Heart left ventricle (tissue), 16 donors: ENCODE results near the gene ACACA. TPM values are rescaled to one million over a fixed set of nuclear protein-coding genes. Genes with fewer than 3 reads are reported as not detected.

ENCODE experiments used
- ATAC-seq, 4 donors: fragments of 200-7000 bp; cut with Tn5 transposase; one replicate each; pipeline ENCODE4 v1.9.1; 2020 to 2022; ENCODE audit warnings: moderate library complexity in 4 of 4, mild to moderate bottlenecking in 3 of 4, moderate number of reproducible peaks in 1 of 4
- DNase-seq, 5 donors: peaks; one replicate each; pipeline ENCODE4 v3.0.0-alpha.2; 2020
- H3K27ac ChIP-seq, 12 donors: fragments of 200-600 bp; sonication (generic) in 4 of 12; one replicate each; pipeline versions ENCODE4 v1.5.0 to v1.8.0; 2016 to 2022; ENCODE audit warnings: mild to moderate bottlenecking in 2 of 12
- H3K27me3 ChIP-seq, 9 donors: fragments of 200-600 bp; sonication (generic) in 2 of 9; one replicate each; pipeline versions ENCODE4 v1.5.1 to v1.8.0; 2016 to 2022; ENCODE audit warnings: mild to moderate bottlenecking in 3 of 9
- H3K36me3 ChIP-seq, 9 donors: fragments of 200-600 bp; sonication (generic) in 2 of 9; one replicate each; pipeline versions ENCODE4 v1.5.0 to v1.8.0; 2018 to 2022; ENCODE audit warnings: mild to moderate bottlenecking in 2 of 9
- H3K4me1 ChIP-seq, 12 donors: fragments of 200-600 bp; sonication (generic) in 4 of 12; one replicate each; pipeline versions ENCODE4 v1.5.0 to v1.8.0; 2016 to 2022; ENCODE audit warnings: mild to moderate bottlenecking in 3 of 12
- H3K4me3 ChIP-seq, 12 donors: fragments of 200-600 bp; sonication (generic) in 4 of 12; one replicate each; pipeline versions ENCODE4 v1.5.0 to v1.8.0; 2017 to 2022; ENCODE audit warnings: mild to moderate bottlenecking in 9 of 12, moderate library complexity in 4 of 12
- H3K9me3 ChIP-seq, 12 donors: fragments of 200-600 bp; sonication (generic) in 4 of 12; one replicate each; pipeline versions ENCODE4 v1.5.0 to v1.8.0; 2016 to 2022; ENCODE audit warnings: mild to moderate bottlenecking in 1 of 12
- POLR2A ChIP-seq, 2 donors: fragments of 450-650 bp; IDR thresholded peaks; one replicate each; pipeline ENCODE4 v1.6.1; 2017; ENCODE audit warnings: antibody characterized with exemption in 2 of 2, mild to moderate bottlenecking in 2 of 2, moderate library complexity in 2 of 2
- WGBS, 4 donors: extraction: QIAGEN DNeasy Blood & Tissue Kit in 2 of 4; methylation state at CpG; one replicate each; pipeline versions ENCODE4 v1.1.5 to v1.1.7; 2013 to 2018; 5-methylcytosine and 5-hydroxymethylcytosine counted together
- intact Hi-C, 10 donors: fragments of 100-400 bp; cut with DNase I; formaldehyde crosslinking; loops; one replicate each; pipeline versions ENCODE4 v1.11.1 to v1.14.2; 2022
- polyA plus RNA-seq, 2 donors: library from polyadenylated mRNA; stranded (reverse); fragments of 200-250 nt; gene quantifications; one replicate each; pipeline ENCODE4 v1.2.3, GENCODE V29; 2013
- total RNA-seq, 9 donors: library from RNA; depleted of rRNA in 2 of 9; stranded (reverse); fragments of >200 nt in 2 of 9; fragmentation: NEBNext Ultra II Directional in 3 of 9; extraction: Animal tissue kit (Norgen Biotek cat#: 25700) in 3 of 9; gene quantifications; one replicate each; pipeline versions ENCODE4 v1.1.0 to v1.2.4, GENCODE V29; 2016 to 2023
- TF ChIP-seq, protein P1 (sequence below), 12 donors: fragments of 200-600 bp; sonication (generic) in 4 of 12; IDR thresholded peaks; one replicate each; pipeline versions ENCODE4 v1.5.0 to v1.8.0; 2018 to 2022; ENCODE audit warnings: antibody characterized with exemption in 12 of 12, mild to moderate bottlenecking in 5 of 12
- donor health status: ischemic (EF 13 %, LVEDD 7.1; RV severe dilation, severe dysfunction).
- donor health status: healthy with polysubstance abuse.
- donor health status: DM: no; HTN: yes; CAD: no.
- donor health status: DM: no; HTN: no; CAD: no.
- donor health status: ischemic (EF 25% LVEDD 6.9; RV normal size, moderate dysfunction).
- donor health status: ischemic (EF 25% LVEDD 5.7; RV mildly dilated, moderate dysfunction).
- donor health status: healthy.
- donor health status: DM: yes; HTN: yes; CAD: no.
- donor health status: ischemic (EF 35%, LVEDD 5.7; RV mildly dilated, moderate dysfunction).
- donor health status: nonischemic (EF 11% LVEDD 7.7; RV severe dilation, severe dysfunction).
- donor health status: DM: yes; HTN: yes; CAD: no.
- donor health status: PGD.
- donor health status: ischemic (EF 29% LVEDD 5.4; RV normal size, mild dysfunction).
- donor health status: nonischemic (EF 23%, LVEDD 6.1; RV moderate dilation, normal function).

Gene ACACA
- total and polyA plus RNA-seq, 11 donors: 6.2 to 33.0 (median 15.8) TPM

- Histone ChIP-seq H3K4me3 (no peak overlapping the region), H3K4me1 (no peaks in the 10 kb centered on the region), H3K9me3 (no peaks in the 10 kb centered on the region), H3K27me3 (no peaks in the 10 kb centered on the region), H3K27ac (no peak overlapping the region), H3K36me3 (no peaks in the 10 kb centered on the region)
- intact Hi-C loops: no loop called here
- 88 to 98% (median 96%) methylated on average over 1 of the region's 1 CpG for WGBS, 4 donors
- DNase-seq (no peak), ATAC-seq (no peak)
- TF ChIP-seq, protein P1, sequence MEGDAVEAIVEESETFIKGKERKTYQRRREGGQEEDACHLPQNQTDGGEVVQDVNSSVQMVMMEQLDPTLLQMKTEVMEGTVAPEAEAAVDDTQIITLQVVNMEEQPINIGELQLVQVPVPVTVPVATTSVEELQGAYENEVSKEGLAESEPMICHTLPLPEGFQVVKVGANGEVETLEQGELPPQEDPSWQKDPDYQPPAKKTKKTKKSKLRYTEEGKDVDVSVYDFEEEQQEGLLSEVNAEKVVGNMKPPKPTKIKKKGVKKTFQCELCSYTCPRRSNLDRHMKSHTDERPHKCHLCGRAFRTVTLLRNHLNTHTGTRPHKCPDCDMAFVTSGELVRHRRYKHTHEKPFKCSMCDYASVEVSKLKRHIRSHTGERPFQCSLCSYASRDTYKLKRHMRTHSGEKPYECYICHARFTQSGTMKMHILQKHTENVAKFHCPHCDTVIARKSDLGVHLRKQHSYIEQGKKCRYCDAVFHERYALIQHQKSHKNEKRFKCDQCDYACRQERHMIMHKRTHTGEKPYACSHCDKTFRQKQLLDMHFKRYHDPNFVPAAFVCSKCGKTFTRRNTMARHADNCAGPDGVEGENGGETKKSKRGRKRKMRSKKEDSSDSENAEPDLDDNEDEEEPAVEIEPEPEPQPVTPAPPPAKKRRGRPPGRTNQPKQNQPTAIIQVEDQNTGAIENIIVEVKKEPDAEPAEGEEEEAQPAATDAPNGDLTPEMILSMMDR (IDR thresholded peaks at IDR 0.05): no peak
- no peak for TF ChIP-seq POLR2A (IDR thresholded peaks at IDR 0.05)
Measured at GRCh38 chr17:37382056-37382455, 24.6 kb downstream of the ACACA start.

GRCh38 chr17:37375706-37376105 lies 30.9 kb downstream of the ACACA start, which contains the start of gene C17orf78:
Gene C17orf78 (plus strand): TSS chr17:37375985. CDS start chr17:37376093, 108 bp downstream.
- no peaks in the 10 kb centered on the region for H3K27me3 ChIP-seq
- ATAC-seq: no peak
- no peak for TF ChIP-seq POLR2A (IDR thresholded peaks at IDR 0.05)
- TF ChIP-seq, protein P1 (IDR thresholded peaks at IDR 0.05): no peak
- intact Hi-C loops: loop anchor here in 3 of 10 donors (10.0 kb wide), 1 partner anchor 751 kb away; no protein-coding TSS in a partner anchor
- H3K4me3 ChIP-seq: no peak within 1 kb of the TSS
- DNase-seq: no peak
- peaks cover 0 to 3% (median 0%) of the 10 kb centered on the region in 12 donors for H3K4me1 ChIP-seq
- whole genome bisulfite sequencing, 4 donors: 92 to 93% (median 93%) methylated on average over 7 of the region's 7 CpGs
- no peak within 1 kb of the TSS for H3K27ac ChIP-seq
- no peaks in the 10 kb centered on the region for H3K36me3 ChIP-seq
- H3K9me3 ChIP-seq: no peaks in the 10 kb centered on the region

GRCh38 chr17:37373530-37374159 lies 33.0 kb downstream of the ACACA start:
- TF ChIP-seq POLR2A (IDR thresholded peaks at IDR 0.05): no peak
- TF ChIP-seq, protein P1 (IDR thresholded peaks at IDR 0.05): peak; percentile 80 to 96 (median 86)
- H3K27me3 ChIP-seq: no peaks in the 10 kb centered on the region
- H3K9me3 ChIP-seq: no peaks in the 10 kb centered on the region
- peaks cover 0 to 3% (median 0%) of the 10 kb centered on the region in 12 donors for H3K4me1 ChIP-seq
- no peaks in the 10 kb centered on the region for H3K36me3 ChIP-seq
- ATAC-seq (peak; percentile 67 to 94 (median 86)), DNase-seq (peak in 3 of 5 donors; percentile 32 to 49 (median 35))
- WGBS, 4 donors: 6 to 8% (median 7%) methylated on average over 4 of the region's 4 CpGs
- H3K27ac ChIP-seq: no peak overlapping the region
- no peak overlapping the region for H3K4me3 ChIP-seq
- intact Hi-C loops: loop anchor here in 3 of 10 donors (5.0 to 10.0 kb wide), 2 partner anchors 34 to 749 kb away; partner anchors contain the start of genes ACACA (in 1 of the 3) and TADA2A (in 1 of the 3)

GRCh38 chr17:37368577-37368976 lies 38.1 kb downstream of the ACACA start:
- TF ChIP-seq POLR2A (IDR thresholded peaks at IDR 0.05): no peak
- TF ChIP-seq, protein P1 (IDR thresholded peaks at IDR 0.05): no peak
- H3K36me3 ChIP-seq: no peaks in the 10 kb centered on the region
- no peak overlapping the region for H3K27ac ChIP-seq
- H3K27me3 ChIP-seq: no peaks in the 10 kb centered on the region
- WGBS, 4 donors: 84 to 90% (median 89%) methylated on average over 3 of the region's 3 CpGs
- ATAC-seq (no peak), DNase-seq (no peak)
- H3K9me3 ChIP-seq: no peaks in the 10 kb centered on the region
- intact Hi-C loops: no loop called here
- H3K4me3 ChIP-seq: no peak overlapping the region
- H3K4me1 ChIP-seq: peaks cover 0 to 3% (median 0%) of the 10 kb centered on the region in 12 donors
